Activated CD4-positive, alpha-beta T cell treated with anti-CD3 and anti-CD28 coated beads, Interleukin-2, Interleukin-6, amounts not matched to agents 100 ng/mL and 50 ng/mL, durations not matched to agents 16 hours and 8 hours (primary cell): ENCODE data around the gene TTI1.
A peak's percentile ranks its signal among the peaks of the same experiment; 100 is the strongest.
"Not testable (repeated sequence)": the region's sequence is repeated elsewhere in the genome, so short reads cannot be mapped to it uniquely, and the experiment has no call there.

ENCODE experiments used
- DNase-seq: peaks from one replicate; pipeline ENCODE4 v3.0.0-alpha.2; 2020

TTI1 gene

DNA sequence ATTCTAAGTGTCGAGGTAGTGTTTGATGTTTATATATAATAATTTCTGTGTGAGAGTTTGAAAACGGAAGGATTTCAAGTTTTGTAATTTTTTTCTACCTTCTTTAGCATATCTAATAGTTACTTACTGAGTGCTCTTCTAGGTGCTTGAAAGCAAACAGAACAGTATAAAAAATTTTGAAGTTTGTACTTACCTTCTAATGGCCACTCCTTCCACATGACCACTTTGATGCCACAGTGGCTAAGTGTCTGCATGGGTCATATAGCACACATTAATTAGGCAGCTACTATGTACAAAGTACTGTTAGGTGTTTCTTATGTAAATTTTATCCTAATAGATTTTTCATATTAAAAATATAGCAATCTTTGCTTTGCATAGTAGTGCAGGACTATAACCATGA lies 21.4 kb upstream of the TTI1 start:
- DNase-seq: no peak

DNA sequence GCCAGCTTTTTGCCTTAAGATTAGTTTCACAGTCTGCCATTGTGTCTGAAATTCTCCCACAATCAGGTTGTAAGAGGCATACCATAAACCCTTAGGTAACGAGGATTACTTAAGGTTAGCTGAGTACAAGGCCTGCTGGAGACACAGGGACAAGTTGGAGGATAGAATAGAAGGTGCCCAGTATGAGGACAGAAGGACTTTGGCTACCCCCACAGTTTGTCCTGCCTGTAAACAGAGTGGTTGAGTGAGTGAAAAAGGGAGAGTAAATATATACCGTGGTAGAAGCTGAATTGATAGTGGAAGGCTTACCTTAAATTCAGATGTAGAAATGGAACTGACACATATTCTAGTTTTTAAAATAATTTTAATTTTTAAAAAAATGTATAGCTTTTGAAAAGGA lies 19.6 kb upstream of the TTI1 start:
- no peak for DNase-seq

GRCh38 chr20:38050686-38051085 lies 17.4 kb upstream of the TTI1 start:
- no peak for DNase-seq

GRCh38 chr20:38049800-38050199 lies 16.5 kb upstream of the TTI1 start:
- DNase-seq: peak; percentile 34

GRCh38 chr20:38046572-38046971 lies 13.3 kb upstream of the TTI1 start:
- no peak for DNase-seq

GRCh38 chr20:38044685-38045084 lies 11.4 kb upstream of the TTI1 start:
- DNase-seq: no peak

DNA sequence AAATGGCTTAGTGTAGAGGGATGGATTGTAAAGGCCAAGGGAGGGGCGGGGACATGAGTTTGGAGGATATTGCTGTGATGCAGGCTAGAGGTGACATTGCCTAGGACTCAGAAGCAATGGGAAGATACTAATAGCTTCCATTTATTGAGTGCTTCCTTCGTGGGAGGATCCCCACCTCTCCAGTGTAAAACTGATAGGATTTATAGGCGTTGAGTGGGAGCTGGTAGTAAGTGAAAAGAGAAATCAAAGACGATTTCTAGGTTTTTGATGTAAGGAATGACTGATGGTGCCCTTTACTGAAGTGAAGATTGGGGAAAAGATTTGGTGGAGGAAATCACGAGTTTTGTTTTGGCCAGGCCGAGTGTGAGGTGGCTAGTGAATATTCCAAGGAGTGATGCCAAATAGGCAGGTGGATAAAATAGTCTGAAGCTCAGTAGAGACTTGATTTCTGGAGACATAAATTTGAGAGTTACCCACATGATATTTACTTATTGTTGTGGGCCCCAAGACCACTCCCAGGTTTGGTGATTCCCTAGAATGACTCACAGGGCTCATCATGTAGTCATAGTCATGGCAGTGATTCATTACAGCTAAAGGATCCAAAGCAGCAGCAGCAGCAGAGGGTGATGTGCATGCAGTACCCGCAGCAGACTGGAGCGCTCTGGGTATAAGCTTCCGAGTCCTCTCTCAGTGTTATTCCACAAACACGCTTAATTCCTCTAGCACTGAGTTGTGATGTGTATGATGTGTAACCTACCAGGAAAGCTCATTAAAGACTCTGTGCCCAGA lies 10.4 kb upstream of the TTI1 start:
- DNase-seq: peak; percentile 51

DNA sequence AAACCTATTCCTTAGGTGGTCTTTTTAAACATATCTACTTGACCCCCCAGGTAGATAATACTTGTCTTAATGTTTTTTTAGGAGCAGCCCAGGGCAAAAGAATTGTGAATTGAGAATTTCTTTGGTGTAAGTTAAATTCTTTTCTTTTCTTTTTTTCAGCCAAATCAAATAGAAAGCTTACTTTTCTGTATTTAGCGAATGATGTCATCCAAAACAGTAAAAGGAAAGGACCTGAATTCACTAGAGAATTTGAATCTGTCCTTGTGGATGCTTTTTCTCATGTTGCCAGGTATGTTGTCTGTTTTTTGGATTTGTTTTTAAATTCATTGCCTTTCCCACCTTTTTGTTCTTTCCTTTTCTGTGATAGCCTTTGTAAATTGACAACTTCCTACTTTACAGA lies 7.0 kb upstream of the TTI1 start:
- DNase-seq: no peak

DNA sequence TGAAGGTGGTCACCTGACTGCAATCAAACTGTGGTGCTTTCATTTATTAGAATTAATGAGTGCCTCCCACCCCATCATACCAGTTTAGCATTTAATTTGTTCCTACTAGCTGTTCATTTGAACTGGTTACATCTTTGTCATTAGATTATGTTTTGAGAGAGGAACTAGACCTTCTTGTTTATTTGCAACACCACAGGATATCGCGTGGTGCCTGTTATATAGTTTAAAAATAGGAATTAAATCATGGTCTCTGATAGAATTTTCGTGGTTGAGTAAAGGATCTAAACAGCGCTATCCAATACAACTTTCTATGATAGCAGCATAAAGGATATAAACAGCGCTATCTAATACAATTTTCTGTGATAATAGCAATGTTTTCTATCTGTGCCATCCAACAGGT lies 3.1 kb upstream of the TTI1 start:
- no peak for DNase-seq

DNA sequence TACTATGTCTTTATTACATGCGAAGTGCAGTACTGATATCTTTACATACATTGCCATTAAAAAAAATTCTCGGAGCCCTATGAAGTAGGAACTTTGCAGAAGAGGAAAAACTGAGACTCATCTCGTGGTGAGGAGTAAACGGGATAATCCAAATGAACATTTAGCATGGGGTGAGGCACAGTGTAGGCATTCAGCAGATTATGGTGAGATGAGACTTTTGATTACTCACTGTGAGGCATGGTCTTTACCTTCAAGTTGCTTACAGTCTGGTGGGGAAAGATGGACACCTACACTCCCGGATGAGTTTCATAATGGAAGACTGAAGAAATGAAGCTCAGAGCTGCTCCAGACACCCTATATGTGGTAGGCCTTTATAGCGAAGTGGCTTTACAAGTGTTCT lies 1.7 kb upstream of the TTI1 start:
- DNase-seq: no peak

DNA sequence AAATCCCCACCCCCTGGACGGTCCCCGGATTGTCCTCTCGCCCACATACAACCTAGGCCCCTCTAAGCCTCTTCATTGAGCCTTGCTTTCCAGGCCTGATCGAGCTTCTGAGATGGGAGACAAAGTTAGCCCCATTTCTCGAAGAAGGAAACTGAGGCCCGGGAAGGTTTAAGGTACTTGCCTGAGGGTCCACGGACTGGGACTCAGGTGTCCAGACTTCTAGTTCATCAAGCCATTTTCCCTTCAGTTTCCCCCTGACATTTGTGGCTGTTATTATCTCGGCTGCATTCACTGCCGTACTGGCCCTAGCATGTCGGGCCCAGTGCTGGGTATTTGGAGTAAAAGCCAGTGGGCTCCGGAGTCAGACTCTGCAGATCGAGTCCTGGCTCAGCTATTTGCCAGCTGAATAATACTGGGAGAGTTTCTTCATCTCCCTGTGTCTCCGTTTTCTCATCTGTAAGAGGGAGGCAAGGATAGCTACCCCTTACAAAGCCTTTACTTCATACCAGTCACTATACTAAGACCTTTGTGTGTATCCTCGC lies 923 bp upstream of the TTI1 start:
- no peak for DNase-seq

DNA sequence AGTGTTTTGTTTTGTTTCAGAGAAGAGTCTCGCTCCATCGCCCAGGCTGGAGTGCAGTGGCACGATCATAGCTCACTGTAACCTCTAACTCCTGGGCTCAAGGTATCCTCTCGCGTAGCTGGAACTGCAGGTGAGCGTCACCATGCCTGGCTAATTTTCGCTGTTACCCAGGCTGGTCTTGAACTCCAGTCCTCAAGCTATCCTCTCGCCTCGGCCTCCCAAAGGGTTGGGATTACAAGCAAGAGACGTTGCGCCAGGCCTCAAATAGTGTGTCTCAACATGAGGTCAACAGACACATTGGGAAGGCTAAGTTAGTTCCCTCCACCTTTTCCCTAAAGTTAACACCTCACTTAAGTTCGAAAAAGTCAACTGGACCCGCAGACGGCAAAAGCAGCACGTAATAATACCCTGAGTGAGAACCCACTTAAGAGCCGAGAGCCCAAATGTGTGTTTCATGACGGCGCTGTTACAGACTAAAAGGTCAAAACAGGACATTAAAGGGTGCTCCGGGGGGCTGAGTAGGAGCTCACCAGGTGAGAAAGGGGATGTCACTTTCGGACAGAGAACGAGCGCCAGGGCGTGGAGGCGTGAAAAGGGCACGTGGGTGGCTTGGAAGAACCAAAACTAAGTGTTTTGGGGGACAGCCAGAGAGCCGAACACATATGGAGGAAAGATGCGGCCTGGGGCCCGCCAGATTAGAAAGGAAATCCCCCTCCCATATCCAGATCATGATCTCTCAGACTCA lies 499 bp downstream of the TTI1 start:
- DNase-seq: no peak

GRCh38 chr20:38031957-38032356 lies 1.3 kb downstream of the TTI1 start:
- DNase-seq: no peak

DNA sequence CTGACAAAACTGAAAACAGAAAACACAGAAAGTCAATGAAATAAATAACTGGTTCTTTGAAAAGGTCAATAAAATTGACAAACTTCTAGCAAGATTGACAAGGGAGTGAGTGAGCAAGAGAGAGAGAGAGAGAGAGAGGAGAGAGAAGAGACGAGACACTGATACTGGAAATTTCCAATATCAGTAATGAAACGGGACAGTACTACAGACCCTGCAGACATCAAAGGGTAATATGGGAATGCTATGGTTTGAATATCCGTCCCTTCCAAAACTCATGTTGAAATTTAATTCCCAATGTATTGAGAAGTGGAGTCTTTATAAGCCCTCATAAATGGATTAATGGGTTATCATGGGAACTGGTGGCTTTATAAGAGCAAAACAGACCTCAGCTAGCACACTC lies 3.8 kb downstream of the TTI1 start:
- DNase-seq: no peak

DNA sequence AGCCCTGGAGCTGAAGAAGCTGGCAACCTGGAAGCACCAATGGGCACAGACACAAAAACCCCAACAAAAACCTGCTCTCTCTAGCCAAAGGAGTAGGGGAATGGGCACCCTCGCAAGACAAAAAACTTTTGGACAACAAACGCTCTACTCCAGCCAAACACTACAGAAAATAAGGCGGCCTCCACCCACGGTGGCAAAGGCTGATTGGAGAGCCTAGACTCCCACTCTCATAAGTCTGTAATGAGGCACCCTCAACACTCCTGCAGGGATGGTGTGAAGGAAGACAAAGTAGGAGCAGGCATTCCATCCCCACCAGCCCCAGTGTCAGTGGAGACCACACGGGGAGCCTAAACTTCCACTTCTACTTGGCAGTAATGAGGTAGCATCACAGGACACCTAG lies 8.8 kb downstream of the TTI1 start:
- DNase-seq: no peak

- DNase-seq: no peak
Observed at GRCh38 chr20:38023181-38024001, 9.9 kb downstream of the TTI1 start.

GRCh38 chr20:38021087-38021772 lies 12.0 kb downstream of the TTI1 start:
- peak; percentile 25 for DNase-seq

DNA sequence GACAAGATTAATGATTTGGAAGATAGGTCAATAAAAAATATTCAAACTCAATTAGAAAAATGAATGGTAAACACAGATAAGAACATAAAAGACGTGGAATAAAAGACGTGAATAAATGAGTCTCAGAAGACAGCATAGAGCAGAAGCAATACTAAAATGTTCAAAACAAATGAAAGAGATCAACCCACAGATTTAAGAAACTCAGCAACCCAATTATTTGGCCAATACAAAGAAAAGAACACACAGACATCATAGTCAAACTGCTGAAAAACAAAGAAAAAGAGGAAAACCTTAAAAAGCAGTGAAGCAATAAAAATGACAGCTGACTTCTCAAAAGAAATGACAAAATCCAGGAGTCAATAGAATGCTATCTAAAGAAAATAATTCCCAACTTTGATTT lies 14.9 kb downstream of the TTI1 start:
- no peak for DNase-seq

DNA sequence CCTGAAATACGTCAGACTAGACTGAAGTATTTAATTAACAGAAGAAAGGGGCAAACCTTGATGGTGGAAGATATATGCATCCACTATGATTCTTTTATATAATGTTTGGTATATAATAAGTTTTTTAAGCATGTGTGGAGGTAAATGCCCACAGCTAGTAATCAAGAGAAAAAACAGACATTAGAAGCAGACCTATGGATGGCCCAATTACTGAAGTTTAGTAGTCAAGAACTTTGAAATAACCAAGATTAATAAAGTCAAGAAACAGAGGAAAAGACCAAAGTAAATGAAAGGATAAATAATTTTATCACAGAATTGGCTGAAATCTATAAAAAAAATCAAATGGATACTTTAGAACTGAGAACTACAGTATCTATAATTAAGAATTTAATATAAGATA lies 15.3 kb downstream of the TTI1 start:
- no peak for DNase-seq

- DNase-seq: no peak
Observed at GRCh38 chr20:38013887-38014286, 19.4 kb downstream of the TTI1 start.

- no peak for DNase-seq
Observed at GRCh38 chr20:38012332-38012731, 20.9 kb downstream of the TTI1 start.

- no peak for DNase-seq
Observed at GRCh38 chr20:38011696-38012095, 21.6 kb downstream of the TTI1 start.

DNA sequence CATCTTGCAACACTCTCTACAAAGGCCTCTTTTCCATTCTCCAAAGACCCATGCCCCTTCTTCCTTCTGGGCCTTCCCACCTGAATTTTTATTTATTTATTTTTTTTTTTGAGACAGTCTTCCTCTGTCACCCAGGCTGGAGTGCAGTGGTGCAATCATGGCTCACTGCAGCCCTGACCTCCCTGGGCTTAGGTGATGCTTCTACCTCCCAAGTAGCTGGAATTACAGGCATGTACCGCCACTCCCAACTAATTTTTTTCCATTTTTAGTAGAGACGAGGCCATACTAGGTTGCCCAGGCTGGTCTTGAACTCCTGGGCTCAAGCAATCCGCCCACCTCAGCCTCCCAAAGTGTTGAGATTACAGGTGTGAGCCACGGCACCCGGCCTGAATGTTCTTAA lies 23.8 kb downstream of the TTI1 start:
- not testable (repeated sequence) for DNase-seq
